ENCODE results near the gene IMMP1L.

DNA sequence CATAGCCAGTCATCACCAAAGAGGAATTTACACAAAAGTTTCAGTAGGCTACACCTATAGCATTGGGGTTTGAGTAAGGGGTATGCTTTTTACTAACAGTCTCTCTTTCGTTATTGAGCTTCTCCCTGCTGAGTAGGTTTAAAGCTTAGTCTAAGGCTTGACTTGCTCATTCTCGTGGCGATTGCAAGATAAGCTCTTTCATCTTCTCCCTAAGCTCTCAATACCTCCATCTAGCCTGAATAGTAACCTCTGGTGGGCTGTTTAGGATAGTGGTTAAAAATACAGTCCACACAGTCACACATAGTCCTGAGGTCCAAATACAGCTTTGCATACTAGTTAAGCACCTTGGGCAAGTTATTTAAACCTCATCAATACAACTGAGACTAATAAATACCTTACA is 65.6 kb downstream of the IMMP1L start:
- TF ChIP-seq CTCF (IDR thresholded peaks at IDR 0.05; ENCODE audit: insufficient read depth, low read depth, low read length), result no peak
- no peak for TF ChIP-seq EZH2 (IDR thresholded peaks at IDR 0.05; ENCODE audit: insufficient read depth, low read length)

Data from astrocyte (in vitro differentiated cells and primary cell).